ENCODE results near the gene TSPO2. TPM values are rescaled to one million over a fixed set of nuclear protein-coding genes. Genes with fewer than 3 reads are reported as not detected.

The TSPO2 gene
- total and polyA plus RNA-seq, 2 donors (not counting 3 experiments of a cell fraction or from before 2014, with no cell fraction given), result not detected

DNA sequence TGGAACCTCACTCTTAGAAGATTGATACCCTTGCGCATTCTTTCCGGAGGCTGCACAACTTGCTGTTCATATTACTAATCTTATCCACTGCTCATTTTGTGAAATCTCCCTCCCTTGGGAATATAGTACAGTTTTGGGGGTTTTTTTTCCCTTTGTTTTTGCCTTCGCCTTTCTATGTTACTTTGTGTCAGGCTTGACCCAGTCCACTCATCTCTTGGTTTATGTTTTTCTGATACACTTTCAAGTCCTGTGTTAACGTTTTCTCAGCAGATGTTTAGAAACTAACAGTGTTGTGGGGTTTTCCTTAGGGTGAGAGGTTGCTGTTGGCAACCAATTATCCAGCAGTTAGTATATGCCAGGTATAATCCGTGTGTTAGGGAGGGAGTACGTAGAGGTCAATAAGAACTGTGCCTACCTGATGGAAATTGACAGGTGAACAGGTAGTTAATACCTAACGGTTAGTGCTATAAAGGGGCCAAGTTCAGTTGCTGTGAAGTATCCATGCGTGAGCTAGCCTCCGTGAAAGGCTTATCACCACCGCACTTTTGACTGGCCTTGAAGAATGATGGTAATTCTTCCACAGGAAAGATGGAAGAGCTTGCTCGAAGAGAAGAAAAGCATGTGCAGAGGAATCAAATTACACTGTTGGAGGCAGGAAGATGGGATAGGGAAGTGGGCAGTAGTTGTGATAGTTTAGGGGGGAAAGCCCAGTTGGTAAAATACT is 31.9 kb downstream of the TSPO2 start:
- FAIRE-seq, result no peak
- POLR2A ChIA-PET, result interaction anchor here (0.6 kb wide), 1 partner anchor 18 kb away, joined by 3 read pairs; no protein-coding TSS in a partner anchor

More for the DNA sequence above, 31.9 kb downstream of the TSPO2 start:
- CTCF ChIA-PET, result interaction anchor here (1.2 to 2.8 kb wide), 2 partner anchors 19 to 24 kb away, joined by 6 to 12 read pairs; no protein-coding TSS in a partner anchor
- dilution Hi-C loops (cut with MboI; ENCODE audit: extremely low pct_ligation_motif_present, low sequenced_read_pairs) (no loop called here), intact Hi-C loops (cut with micrococcal nuclease) (loop anchor here (1.0 to 5.0 kb wide), 3 partner anchors 23 to 243 kb away; no protein-coding TSS in a partner anchor)
- TSS peak; percentile 54 for BruUV-seq (replicated peaks)
- H3K27me3 ChIP-seq (ENCODE audit: control insufficient read depth in 2 of 2, insufficient read depth in 2 of 2, low read length in 2 of 2), result no peaks in the 10 kb centered on the region
- H3K9ac ChIP-seq (replicated peaks; ENCODE audit: extremely low read depth, insufficient read depth, low read length), result peak overlapping the region; percentile 96
- no peaks in the 10 kb centered on the region for H3K9me3 ChIP-seq (replicated peaks; ENCODE audit: control insufficient read depth, insufficient read depth, low read length)
- peak overlapping the region; percentile 96 for H3K27ac ChIP-seq (ENCODE audit: insufficient read depth, low read depth, low read length)
- peak overlapping the region; percentile 73 to 88 (median 82) for H3K4me3 ChIP-seq (replicated peaks in 1 of 3; ENCODE audit: insufficient read depth in 1 of 3, low read depth in 1 of 3, low read length in 3 of 3)
- peak overlapping the region; percentile 33 for H2AFZ ChIP-seq (ENCODE audit: low read depth, low read length)
- H3K9me1 ChIP-seq (replicated peaks; ENCODE audit: control insufficient read depth, extremely low read depth, insufficient read depth, low read length), result no peaks in the 10 kb centered on the region
- peaks cover 57% of the 10 kb centered on the region for H3K79me2 ChIP-seq (ENCODE audit: control insufficient read depth, insufficient read depth, low read length)
- peak overlapping the region; percentile 94 for H3K4me2 ChIP-seq (ENCODE audit: insufficient read depth, low read length)
- H3K4me1 ChIP-seq (ENCODE audit: control insufficient read depth, extremely low read depth, insufficient read depth, low read length), result peaks cover 21% of the 10 kb centered on the region
- peaks cover 4% of the 10 kb centered on the region in 2 experiments for H3K36me3 ChIP-seq (ENCODE audit: control insufficient read depth in 2 of 2, extremely low read depth in 1 of 2, insufficient read depth in 2 of 2, low read length in 2 of 2)
- TF ChIP-seq JUN (IDR thresholded peaks at IDR 0.05; ENCODE audit: borderline replicate concordance, insufficient read depth, insufficient read length, low read depth) (no peak), EZH2 (IDR thresholded peaks at IDR 0.05; ENCODE audit: borderline replicate concordance, low read depth, low read length, severe bottlenecking) (no peak), MYC (IDR thresholded peaks at IDR 0.05; ENCODE audit: low read depth, low read length) (no peak), GATA2 (IDR thresholded peaks at IDR 0.05; ENCODE audit: insufficient read depth, insufficient read length, low read depth, low read length) (no peak), POLR2AphosphoS5 (IDR thresholded peaks at IDR 0.05; ENCODE audit: insufficient read depth, low read depth, low read length) (no peak)
- TF ChIP-seq, protein P1, sequence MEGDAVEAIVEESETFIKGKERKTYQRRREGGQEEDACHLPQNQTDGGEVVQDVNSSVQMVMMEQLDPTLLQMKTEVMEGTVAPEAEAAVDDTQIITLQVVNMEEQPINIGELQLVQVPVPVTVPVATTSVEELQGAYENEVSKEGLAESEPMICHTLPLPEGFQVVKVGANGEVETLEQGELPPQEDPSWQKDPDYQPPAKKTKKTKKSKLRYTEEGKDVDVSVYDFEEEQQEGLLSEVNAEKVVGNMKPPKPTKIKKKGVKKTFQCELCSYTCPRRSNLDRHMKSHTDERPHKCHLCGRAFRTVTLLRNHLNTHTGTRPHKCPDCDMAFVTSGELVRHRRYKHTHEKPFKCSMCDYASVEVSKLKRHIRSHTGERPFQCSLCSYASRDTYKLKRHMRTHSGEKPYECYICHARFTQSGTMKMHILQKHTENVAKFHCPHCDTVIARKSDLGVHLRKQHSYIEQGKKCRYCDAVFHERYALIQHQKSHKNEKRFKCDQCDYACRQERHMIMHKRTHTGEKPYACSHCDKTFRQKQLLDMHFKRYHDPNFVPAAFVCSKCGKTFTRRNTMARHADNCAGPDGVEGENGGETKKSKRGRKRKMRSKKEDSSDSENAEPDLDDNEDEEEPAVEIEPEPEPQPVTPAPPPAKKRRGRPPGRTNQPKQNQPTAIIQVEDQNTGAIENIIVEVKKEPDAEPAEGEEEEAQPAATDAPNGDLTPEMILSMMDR (IDR thresholded peaks at IDR 0.05; ENCODE audit: extremely low read depth in 1 of 2, insufficient read depth in 1 of 2, low read depth in 1 of 2, low read length in 2 of 2), result no peak
- TF ChIP-seq, protein P2, sequence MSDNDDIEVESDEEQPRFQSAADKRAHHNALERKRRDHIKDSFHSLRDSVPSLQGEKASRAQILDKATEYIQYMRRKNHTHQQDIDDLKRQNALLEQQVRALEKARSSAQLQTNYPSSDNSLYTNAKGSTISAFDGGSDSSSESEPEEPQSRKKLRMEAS (IDR thresholded peaks at IDR 0.05; ENCODE audit: insufficient read depth, insufficient read length), result no peak
- H4K20me1 ChIP-seq (replicated peaks; ENCODE audit: control insufficient read depth, extremely low read depth, insufficient read depth, low read length), result peaks cover 3% of the 10 kb centered on the region
- peak; percentile 37 for DNase-seq (ENCODE audit: low read depth, low spot score)
